HG03108 (cell line): ENCODE results near the gene NUP98.
"Not testable (repeated sequence)": the region's sequence is repeated elsewhere in the genome, so short reads cannot be mapped to it uniquely, and the experiment has no call there.

Experiments used
- ATAC-seq: cut with Tn5 transposase; IDR thresholded peaks from one replicate; pipeline ENCODE4 v1.9.1; 2021; ENCODE audit warnings: moderate library complexity; ENCODE audit not compliant: unreplicated experiment

Gene NUP98

DNA sequence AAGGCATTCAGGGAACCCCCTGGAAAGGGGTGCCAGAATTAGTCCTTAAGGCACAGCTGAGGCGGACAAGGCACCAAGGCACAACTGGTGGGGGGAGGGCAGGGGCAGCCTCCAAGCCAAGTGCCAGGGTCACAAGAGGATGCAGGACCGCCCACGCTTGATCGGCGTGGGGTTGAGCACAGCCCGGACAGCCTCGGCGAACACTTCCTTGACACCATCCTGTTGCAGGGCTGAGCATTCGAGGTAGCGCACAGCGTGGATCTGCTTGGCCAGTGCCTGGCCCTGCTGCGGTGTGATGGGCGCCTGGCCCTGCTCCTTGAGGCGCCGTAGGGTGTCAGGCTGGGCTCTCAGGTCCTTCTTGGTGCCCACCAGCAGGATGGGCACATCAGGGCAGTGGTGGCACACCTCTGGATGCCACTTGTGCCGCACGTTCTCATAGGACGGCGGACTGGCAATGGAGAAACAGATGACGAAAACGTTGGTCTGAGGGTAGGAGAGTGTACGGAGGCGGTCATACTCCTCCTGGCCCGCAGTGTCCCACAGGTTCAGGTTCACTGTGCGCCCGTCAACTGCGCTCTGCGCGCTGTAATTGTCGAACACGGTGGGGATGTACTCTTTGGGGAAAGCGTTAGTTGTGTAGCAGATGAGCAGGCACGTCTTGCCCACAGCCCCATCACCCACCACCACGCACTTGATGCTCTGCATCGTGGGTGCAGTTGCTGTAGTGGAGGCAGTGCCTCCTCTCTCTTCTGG is 30.3 kb upstream of the NUP98 start:
- no peak for ATAC-seq

DNA sequence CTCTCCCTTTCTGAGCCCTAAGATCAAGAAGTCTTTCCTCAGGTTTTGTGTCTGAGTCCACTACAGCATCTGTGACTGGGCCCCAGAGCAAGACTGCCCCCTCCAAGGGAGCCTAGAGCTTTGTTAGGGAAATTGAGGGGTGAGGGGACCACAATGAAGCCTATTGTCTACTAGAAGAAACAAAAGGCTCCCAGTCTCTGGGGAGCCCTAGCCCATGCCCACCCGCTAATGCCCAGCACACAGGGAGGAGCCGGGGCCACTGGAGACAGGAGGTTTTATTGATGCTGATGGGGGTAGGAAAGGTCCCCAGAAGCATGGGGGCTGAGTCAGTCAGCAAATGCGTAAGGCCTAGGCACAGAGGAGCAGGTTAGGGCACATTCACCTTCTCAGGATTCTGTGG is 29.4 kb upstream of the NUP98 start:
- no peak for ATAC-seq

DNA sequence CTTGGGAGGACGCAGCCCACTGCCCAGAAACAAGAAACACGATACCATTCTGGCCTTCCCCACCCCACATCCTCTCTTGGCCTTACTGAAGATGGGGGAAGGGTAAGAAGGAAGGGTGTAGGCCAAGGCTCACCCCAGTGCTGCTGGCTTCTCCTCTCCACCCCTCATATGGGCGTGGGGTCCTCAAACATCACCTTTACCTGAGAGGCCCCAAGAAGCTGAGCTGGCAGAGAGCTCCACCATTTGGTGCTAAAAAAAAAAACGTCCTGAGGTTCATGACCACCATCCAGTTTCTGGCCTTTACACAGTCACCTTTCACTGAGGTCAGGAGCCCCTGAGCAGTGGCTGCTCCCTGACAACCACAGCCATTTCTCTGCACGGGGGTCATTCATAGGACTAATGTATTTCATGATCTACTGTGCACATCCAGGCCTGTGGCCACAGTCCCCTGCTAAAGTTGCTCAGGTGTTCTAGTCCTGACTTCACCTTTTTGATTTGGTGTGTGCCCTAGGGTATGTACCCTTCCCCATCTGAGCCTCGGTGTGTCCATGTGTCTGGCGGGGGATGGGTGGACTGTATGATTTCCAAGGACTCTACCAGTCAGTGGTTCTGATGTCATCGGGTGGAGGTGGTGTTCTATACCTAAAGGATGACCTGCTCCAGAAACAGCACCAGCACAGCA is 28.3 kb upstream of the NUP98 start:
- ATAC-seq: no peak

DNA sequence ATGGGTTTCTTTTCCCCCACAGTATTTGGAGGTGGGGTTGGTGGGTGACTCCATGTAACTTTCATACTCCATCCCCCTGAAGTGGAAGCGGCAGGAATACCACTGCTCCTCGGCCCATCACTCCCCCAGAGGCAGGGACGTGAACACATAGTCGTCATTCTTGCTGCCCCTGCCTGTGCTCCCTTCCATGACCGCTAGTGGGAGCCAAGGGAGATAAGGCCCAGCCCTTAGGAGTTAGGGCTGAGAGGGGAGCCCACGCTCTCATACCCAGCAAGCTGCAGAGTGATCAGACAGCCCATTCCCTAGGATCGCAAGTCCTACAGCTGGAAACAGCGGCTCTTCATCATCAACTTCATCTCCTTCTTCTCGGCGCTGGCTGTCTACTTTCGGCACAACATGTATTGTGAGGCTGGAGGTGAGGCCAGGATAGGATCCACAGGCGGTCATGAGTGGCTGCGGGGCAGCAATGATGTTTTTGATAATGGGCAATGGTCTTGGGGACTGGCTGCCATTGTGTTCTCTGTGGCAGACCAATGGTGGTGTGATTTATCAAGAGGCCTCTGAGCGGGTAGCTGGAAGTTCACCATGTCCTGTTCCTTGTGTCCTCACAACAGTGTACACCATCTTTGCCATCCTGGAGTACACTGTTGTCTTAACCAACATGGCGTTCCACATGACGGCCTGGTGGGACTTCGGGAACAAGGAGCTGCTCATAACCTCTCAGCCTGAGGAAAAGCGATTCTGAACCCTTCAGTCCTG is 27.5 kb upstream of the NUP98 start:
- ATAC-seq: peak; percentile 50

DNA sequence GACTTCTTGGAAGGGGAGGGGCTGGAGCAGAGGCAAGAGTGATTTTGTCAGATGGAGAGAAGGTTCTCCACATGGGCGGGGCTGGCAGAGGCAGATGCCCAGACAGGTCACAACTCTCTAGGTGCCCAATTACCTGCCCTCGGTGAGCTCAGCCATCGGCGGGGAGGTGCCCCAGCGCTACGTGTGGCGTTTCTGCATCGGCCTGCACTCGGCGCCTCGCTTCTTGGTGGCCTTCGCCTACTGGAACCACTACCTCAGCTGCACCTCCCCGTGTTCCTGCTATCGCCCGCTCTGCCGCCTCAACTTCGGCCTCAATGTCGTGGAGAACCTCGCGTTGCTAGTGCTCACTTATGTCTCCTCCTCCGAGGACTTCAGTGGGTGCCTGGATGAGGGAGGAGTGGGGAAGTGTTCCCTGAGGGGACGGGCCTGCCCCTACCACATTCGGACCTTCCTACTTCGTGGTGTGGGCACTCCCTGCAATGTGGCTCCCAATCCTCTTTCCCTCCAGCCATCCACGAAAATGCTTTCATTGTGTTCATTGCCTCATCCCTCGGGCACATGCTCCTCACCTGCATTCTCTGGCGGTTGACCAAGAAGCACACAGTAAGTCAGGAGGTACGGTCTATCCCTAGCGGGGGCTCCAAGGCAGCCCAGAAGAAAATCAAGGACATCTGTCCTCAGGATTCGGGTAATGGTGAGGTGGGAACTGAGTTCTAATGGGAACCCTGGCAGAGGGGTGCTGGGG is 26.6 kb upstream of the NUP98 start:
- no peak for ATAC-seq

DNA sequence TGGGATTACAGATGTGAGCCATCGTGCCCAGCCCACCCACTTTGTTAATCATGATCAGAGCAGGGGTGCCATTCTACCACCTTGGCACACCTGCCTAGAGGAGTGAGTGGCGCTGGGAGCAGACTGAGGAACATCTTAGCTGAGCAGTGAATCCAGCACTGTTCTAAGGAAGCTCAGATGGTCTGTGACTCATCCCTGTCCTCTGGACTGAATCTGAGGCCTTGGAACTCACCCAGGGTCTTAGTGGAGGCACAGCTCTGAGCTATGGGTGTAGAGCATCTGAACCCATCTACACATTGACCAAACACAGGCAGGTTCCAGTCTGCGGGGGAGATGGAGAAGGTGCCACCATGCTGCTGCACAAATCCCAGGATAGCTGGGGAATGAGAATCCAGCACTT is 25.9 kb upstream of the NUP98 start:
- no peak for ATAC-seq

DNA sequence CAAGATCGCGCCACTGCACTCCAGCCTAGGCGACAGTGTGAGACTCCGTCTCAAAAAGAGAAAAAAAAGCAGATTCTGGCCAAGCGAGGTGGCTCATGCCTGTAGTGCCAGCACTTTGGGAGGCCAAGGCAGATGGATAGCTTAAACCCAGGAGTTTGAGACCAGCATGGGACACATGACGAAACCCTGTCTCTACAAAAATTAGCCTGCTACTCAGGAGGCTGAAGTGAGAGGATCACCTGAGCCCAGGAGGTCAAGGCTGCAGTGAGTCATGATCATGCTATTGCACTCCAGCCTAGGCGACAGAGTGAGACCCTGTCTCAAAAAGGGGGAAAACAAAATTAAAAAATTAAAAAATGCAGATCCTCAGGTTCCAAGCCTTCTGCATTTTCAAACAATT is 25.0 kb upstream of the NUP98 start:
- no peak for ATAC-seq

DNA sequence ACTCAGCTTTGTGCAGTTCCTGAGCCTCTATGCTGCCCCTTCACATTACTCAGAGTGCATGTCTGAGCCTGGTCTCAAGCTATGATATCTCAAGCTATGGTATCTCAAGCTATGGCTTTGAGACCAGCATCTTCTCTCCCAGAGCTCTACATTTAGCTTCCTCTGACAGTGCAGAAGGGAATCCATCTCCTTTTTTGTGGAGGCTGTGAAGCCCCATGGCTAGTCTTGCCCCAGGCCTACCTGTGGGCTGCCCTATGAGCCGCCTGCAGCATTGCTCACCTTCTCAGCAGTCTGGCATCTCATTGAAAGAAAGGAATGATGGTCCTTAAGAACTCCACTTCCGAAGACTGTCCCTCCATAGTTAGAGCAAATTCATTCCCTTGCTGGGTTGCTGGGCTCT is 23.6 kb upstream of the NUP98 start:
- ATAC-seq: no peak

DNA sequence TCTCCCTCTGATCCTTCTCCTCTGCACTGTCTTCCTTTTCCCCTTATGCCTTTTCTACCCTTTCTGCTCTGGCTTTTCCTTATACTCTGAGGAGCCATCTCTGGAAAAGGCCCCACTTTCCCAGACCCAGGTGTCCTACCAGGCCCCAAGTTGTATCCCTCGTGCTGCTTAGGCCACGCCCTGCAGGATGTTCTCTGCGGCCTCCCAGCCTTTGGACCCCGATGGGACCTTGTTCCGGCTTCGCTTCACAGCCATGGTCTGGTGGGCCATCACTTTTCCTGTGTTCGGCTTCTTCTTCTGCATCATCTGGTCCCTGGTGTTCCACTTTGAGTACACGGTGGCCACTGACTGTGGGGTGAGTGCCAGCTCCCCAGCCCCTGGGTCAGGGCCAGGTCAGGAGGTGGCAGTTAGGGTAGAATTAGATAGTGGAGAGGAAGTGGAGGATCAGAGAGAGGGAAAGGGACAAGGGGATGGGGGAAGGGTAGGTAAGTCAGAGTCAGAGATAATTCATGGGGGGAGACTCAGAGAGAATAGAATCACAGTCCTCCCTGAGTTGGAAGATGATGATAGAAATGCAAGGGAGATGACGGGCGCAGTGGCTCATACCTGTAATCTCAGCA is 19.9 kb upstream of the NUP98 start:
- ATAC-seq: no peak

DNA sequence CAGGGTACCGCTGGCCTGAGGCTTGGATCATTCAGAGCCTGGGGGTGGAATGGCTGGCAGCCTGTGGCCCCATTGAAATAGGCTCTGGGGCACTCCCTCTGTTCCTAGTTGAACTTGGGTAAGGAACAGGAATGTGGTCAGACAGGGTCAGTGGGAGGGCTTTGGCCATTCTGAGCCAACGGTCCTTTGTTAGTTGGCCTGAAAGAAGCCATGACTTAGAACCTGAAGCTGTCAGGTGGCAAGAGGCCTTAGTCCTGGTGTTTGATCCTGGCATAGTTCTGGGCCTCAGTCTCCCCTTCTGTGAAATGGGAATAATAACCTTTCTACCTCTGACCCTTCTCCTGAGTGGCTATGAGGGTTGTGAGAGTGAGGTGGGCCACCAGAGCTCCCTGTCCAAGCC is 19.3 kb upstream of the NUP98 start:
- ATAC-seq: no peak

DNA sequence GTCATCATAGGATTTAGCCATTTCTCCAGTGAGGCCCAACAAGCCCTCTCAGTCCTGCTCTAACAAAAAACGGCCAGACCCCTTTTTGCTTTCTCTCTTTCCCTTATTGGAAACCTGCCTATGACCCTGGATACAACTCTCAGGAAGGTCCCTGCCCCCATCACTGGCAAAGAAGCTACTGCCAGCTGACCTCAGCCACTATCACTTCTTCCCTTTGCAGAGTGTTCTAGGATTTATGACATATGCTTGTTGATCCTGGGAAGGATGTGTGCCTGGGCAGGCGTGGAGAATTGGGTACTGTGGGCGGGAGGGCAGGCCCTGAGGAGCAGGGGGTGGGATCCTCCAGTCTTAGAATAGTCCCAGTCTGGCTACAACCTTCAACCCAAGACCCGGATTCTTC is 18.5 kb upstream of the NUP98 start:
- no peak for ATAC-seq

DNA sequence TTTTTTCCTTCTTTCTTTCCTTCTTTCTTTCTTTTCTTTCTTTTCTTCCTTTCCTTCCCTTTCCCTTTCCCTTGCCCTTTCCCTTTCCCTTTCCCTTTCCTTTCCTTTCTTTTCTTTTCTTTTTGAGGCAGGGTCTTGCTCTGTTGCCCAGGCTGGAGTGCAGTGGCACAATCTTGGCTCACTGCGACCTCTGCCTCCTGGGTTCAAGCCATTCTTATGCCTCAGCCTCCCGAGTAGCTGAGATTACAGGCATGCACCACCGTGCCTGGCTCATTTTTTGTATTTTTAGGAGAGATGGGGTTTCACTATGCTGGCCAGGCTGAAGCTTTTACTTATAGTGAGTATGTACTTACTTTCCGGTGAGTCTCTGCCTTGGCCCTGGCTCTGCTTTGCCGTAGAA is 17.5 kb upstream of the NUP98 start:
- ATAC-seq: not testable (repeated sequence)

DNA sequence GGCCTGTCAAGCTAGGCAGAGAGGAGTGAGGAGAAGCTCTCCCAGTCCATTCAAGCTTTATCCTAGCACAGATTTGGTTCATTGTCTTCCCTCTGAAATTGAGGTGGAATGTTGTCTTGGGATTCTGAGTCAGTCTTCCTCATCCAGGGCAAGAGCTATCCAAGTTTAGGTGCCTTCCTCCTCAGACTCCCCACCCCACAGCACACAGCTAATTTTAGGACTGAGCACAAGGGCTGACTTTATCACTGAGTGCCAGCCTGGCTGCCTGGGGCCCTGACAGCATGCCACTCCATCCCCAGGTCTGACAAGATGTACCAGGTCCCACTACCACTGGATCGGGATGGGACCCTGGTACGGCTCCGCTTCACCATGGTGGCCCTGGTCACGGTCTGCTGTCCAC is 13.6 kb upstream of the NUP98 start:
- no peak for ATAC-seq

DNA sequence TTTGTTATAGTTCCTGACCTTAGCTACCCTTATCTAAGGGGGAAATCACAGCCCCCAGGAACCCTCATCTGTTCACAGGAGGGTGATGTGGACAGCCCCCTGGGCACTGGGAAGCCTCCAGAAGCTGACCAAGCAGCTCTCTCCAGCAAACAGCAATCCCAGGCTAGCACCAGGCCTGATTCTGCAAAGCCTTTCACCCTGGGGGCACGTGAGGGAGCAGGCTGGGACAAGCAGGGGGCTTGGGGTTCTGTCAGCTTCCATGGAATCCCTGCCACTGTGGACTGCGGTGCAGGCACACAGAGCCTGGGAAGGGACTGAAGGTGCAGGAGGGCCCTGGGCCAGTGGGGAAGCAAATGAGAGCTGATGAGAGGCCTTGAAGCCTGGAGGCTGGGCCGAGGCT is 13.1 kb upstream of the NUP98 start:
- ATAC-seq: no peak

DNA sequence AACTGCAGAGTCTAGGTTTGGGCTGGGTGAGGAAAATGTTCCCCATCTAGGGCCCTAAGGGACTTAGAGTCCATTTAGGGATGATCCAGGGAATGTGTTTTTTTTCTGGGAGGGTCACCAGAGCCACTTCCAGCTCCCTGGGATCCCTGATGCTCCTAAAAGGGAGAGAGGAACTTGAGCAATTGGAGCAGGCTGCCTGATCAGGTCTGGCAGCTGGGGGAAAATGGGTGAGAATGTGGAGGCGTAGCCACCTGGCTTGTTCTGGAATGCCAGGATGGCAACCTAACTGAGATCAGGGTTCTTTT is 12.2 kb upstream of the NUP98 start:
- no peak for ATAC-seq

DNA sequence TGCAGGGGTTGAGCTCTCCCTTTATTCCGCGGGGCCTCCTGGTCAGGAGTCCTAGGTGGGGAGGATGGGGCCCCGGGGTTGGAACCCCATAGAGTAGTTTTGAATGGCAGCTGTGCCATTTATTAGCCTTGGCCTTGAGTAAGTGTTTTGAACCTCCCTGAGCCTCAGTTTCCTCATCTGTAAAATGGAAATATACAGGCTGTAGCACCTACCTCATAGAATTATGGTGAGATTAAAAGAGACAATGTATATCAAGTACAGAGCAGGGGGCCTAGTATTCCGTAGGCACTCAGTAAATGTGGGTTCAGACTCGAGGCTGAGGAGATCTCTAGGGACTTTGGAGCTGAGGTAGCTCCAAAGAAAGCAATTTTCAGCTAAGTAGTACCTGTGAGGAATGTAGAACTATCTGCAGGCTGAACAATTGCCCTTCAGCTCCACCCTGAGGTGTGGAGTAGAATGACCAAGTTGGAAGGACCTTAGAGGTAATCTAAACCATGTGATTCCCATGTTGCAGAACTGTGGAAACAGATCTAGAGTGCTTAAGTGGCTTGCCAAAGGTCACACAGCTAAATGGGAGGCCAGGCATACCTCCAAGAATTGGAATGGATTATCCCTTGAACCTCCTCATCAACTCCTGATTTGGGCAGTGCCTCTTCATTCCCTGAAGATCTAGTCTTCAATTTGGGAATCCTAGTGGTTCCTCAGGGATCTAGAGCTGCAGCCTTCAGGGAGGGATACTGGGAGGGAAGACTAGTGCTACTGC is 11.7 kb upstream of the NUP98 start:
- peak; percentile 67 for ATAC-seq

DNA sequence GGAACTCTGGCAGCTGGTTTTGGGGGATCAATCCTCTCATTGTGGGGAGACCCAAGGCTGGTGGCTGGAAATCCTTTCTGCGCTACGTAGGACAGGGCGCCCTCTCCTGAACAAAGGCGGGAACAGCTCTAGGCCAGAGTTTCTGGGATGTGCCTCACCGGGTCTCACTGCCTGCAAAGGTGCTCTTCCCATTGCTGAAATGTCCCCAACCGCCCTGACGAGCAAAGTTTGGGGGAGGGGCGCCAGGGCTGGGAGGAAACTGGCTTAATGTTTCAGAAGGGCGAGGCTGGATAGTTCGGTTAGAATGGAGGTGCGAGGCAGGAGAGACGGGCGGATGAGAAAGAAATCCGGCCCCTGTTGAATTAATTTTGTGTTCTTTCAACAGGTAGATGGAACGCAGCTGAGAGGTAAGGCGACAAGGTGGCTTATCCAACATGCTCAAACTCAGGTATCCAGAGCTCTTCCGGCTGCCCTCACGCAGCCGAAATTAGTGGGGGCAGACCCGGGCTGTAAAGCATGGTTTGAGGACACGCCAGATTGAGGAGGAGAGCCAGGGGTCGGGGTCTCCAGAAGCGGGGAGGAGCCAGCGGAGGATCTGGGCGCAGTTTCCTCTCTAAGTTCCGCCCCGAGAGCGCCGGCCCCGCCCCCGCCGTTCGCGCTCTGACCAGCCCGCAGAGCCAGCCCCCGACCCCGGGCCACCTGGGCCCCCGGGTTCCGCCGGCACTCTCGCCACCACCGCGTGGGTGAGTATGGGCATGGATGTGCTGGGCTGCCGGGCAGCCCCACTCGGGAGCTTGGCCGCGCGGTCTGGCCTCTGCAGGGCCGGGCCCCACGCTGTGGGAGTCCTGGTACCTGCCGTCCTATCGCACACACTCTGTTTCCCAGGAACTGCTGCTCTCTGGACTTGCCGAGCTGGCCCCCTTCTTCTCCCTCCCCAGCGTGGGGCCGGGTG is 10.8 kb upstream of the NUP98 start, which contains the start of gene PGAP2:
Gene PGAP2, plus strand, starts transcription at position 652 of the 952 bp plus-strand sequence. CDS start 2,700 bp downstream, outside the sequence.
- peak; percentile 62 for ATAC-seq

DNA sequence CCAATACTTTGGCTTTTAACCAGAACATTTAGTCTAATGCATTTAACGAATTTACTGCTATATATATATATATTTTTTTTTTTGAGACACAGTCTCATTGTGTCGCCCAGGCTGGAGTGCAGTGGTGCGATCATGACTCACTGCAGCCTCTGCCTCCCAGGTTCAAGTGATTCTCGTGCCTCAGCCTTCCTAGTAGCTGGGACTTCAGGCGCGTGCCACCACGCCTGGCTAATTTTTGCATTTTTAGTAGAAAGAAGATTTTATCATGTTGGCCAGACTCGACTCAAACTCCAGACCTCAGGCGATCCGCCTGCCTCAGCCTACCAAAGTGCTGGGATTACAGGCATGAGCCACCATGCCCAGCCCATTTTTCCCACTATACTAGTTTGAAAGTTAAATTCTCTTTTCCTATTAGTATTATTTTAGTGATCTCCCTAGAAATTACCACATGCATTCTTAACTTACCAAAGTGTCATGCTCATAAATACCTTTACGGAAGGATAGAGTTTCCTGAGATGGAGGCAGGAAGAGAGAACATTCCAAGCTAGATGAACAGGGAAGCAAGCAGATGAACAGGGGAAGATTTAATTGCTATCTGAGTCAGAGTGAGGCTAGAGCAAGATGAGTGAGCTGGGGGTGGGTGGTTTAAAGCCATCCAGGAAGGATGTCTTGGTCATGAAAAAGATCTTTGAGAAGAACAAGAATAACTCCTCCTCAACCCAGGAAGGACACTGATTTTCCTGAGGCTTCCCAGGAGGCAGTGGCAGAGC is 6.6 kb upstream of the NUP98 start:
- ATAC-seq: no peak
